GM21737 (cell line): ENCODE results near the gene GJA8.
"Not testable (repeated sequence)": the region's sequence is repeated elsewhere in the genome, so short reads cannot be mapped to it uniquely, and the experiment has no call there.

Experiments used
- ATAC-seq: cut with Tn5 transposase; IDR thresholded peaks from one replicate; pipeline ENCODE4 v1.9.1; 2021; ENCODE audit warnings: mild to moderate bottlenecking, moderate library complexity; ENCODE audit not compliant: unreplicated experiment

GJA8 gene

GRCh38 chr1:147902253-147902845, at the start of gene GJA8:
TSS of gene GJA8 (plus strand) at chr1:147902795. CDS start at chr1:147907956, 5,161 bp downstream.
- ATAC-seq = no peak

DNA sequence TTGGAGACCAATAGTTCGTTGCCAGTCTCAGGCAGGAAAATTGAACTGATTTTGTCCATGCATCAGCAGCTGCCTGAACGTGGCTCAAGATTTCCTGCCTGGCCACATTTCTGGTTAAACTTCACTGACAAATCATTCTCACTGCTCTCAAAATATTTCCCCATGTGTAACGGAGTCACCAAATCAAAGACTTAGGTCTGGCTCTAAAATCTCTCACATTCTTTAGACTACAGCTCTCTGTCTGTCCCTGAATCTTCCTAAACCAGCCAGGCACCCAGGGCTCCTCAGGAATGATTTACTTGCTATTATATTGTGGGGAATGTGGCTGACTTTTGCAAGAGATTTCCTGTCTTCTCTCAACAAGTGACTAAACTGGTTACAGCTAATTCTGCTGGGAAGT, 49.2 kb upstream of the GJA8 start:
- no peak for ATAC-seq

DNA sequence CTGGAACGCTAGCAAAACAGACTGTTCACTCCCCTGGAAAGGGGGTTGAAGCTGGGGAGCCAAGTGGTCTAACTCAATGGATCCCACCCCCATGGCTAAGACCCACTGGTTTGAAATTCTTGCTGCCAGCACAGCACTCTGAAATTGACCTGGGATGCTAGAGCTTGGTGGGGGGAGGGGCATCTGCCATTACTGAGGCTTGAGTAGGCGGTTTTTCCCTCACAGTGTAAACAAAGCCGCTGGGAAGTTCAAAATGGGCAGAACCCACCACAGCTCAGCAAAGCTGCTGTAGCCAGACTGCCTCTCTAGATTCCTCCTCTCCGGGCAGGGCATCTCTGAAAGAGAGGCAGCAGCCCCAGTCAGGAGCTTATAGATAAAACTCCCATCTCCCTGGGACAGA, 47.6 kb upstream of the GJA8 start:
- not testable (repeated sequence) for ATAC-seq

- not testable (repeated sequence) for ATAC-seq
Observed at GRCh38 chr1:147855996-147856395, 46.6 kb upstream of the GJA8 start.

GRCh38 chr1:147867204-147867603, 35.4 kb upstream of the GJA8 start:
- not testable (repeated sequence) for ATAC-seq

DNA sequence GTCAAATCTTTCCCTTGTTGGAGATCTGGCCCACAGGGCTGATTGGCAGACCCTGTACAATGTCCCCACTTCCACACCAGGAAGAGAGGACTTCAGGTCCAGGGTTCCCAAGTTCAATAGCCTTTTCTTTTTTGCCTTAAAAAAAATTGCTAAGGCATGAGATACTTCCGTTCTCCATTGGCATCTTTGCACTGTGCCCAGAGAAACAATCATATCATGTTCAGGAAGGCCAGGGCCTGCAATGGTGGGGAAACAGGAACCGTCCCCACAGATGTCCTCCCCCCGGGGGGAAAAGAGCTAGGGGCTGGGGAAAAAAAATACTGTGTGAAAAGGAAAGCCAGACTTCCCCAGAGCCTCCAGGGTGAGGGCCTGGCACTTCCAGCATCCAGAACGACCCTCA, 24.6 kb upstream of the GJA8 start:
- ATAC-seq = no peak

DNA sequence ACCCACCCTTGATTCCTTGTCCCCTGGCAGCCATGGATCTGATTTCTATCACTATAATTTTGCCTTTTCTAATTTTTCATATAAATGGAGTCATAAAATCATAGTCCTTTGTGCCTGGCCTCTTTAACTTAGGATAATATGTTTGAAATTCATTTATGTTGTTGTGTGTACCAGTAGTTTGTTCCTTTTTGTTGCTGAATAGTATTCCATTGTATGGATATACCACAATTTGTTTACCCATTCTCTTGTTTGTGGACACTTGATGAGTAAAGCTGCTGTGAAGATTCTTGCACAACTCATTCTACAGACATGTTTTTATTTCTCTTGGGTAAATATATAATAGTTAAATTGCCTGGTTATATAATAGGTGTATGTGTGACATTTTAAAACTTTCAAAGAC, 22.7 kb upstream of the GJA8 start:
- ATAC-seq = no peak

DNA sequence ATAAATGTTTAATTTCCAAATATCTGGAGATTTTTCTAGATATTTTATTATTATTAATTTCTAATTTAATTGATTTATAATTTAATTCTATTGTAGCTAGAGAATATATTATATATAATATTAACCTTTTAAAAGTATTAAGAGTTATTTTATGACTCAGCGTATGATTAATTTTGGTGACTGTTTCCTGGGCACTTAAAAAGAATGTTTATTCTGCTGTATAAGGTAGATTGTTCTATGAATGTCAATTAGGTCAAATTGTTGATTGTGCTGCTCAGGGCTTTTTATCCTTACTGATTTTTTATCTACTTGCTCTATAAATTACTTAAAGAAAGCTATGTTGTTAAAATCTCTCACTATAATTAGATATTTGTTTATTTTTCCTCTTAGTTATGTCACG, 20.1 kb upstream of the GJA8 start:
- ATAC-seq = no peak

- ATAC-seq = no peak
Observed at GRCh38 chr1:147890177-147890790, 12.3 kb upstream of the GJA8 start.

DNA sequence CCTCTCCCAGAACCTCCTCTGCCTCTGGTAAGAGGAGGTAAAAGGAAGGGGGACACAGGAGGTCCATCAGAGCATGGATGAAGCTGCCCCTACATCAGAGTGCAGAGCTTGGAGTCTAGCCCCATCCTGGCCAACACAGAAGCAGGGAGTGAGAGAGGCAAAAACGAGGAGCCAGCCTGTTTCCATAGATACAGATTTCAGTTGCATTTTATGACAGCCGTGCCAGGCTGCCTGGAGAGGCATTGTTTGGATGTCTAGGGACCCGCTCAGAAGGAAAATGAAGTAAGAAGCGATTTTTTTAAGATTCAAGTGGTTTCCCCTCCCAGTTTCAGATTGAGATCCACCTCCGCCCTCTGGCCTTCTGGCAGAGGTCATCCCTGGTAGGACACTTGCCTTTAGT, 11.5 kb upstream of the GJA8 start:
- no peak for ATAC-seq

- no peak for ATAC-seq
Observed at GRCh38 chr1:147892216-147892615, 10.4 kb upstream of the GJA8 start.

GRCh38 chr1:147892731-147893214, 9.8 kb upstream of the GJA8 start:
- ATAC-seq = no peak

DNA sequence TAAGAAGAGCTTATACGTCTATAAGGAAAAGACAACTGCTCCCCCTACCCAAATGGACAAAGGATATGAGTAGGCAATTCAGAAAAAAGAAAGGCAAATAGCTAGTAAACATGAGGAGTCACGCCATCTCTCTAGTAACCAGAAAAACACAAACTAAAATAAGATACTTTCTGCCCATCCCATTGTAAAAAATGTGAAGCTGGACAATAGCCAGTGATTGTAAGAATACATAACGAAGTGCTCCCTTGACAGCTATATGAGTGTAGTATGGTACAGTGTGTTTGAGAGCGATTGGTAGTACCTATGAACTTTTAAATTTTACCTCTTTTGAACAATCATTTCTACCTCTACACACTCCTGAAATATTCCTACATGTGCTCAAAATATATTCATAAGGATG, 7.5 kb upstream of the GJA8 start:
- no peak for ATAC-seq

GRCh38 chr1:147897029-147897752, 5.4 kb upstream of the GJA8 start:
- ATAC-seq = no peak

DNA sequence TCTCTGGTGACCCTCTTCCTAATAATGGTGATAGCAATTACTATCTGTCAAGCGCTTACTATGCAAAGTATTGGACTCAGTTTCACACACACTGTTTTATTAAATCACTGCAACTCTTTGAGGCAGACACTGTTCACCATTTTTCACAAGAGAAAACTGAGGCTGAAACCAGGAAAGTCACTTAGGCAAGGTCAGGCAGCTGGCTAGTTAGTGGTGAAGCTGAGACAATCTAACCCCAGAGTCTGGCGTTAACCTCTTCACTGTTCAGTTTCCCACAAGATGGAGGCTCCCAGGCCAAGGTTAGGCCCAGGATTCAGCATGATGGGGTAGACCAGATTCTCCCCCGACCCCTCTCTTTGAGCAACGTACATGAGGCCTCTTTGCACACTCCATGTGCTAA, 4.8 kb upstream of the GJA8 start:
- no peak for ATAC-seq

- ATAC-seq = no peak
Observed at GRCh38 chr1:147904726-147905125, 2.1 kb downstream of the GJA8 start.

DNA sequence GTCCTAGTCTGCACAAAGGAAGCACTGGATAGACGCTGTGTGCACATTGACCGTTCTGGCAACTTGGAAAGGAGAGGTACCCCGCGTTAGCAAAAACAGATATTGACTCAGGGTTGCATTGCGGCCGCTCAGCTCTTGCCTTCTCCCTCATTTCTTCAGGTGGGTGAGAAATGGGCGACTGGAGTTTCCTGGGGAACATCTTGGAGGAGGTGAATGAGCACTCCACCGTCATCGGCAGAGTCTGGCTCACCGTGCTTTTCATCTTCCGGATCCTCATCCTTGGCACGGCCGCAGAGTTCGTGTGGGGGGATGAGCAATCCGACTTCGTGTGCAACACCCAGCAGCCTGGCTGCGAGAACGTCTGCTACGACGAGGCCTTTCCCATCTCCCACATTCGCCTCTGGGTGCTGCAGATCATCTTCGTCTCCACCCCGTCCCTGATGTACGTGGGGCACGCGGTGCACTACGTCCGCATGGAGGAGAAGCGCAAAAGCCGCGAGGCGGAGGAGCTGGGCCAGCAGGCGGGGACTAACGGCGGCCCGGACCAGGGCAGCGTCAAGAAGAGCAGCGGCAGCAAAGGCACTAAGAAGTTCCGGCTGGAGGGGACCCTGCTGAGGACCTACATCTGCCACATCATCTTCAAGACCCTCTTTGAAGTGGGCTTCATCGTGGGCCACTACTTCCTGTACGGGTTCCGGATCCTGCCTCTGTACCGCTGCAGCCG, 5.4 kb downstream of the GJA8 start:
- ATAC-seq = no peak

DNA sequence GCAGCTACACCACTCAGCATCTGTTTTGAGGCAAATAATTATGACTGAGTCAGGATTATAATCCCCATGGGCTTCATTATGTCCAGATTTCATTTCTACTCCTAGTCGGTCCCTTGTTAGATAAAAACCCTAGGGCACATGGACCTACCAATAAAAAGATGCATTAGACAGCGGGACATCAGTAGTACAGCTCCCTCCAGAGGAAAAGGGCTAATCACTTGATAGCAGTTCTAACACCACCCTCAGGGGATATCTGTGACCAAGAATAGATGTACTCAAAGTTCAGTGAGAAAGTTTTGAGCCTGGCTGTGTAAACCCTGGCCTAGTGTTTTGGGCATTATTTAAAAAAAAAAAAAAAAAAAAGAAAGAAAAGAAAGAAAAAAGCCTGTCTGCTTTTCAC, 10.0 kb downstream of the GJA8 start:
- no peak for ATAC-seq

DNA sequence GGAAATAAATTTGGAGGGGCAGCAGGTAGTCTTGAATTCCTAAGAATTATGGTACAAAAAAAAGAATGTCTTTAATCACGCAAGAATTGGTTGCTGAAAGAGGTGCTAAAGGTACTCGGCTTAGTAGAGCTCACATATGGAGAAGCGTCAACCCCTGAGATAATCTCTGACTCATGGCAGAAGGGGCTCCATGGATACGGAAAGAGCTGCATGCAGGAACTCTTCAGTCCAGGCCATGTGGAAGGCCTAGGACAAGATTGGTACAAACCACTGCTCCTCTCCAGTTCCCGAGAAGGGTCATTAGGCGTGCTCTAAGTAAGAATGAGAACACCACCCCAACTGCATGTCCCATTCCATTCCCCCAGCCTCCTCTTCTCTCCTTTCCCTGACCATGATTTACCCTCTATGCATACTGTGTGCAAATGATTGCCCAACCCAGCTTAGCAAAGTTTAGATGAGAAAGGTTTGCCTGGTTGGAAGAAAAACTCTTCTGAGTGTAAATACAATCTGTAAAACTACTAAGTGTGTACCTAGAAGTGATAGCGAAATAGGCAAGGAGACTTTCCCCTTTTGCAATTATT, 10.9 kb downstream of the GJA8 start:
- no peak for ATAC-seq

GRCh38 chr1:147919896-147920295, 17.3 kb downstream of the GJA8 start:
- ATAC-seq = no peak

- ATAC-seq = no peak
Observed at GRCh38 chr1:147924813-147925212, 22.2 kb downstream of the GJA8 start.
